Memory B cell (primary cell): ENCODE measurements around the gene RIPK3.
"Not testable (repeated sequence)": the region's sequence is repeated elsewhere in the genome, so short reads cannot be mapped to it uniquely, and the experiment has no call there.

Experiments
- ATAC-seq: fragments of 150-1000 bp; cut with Tn5 transposase; 2 replicates; pipeline ENCODE4 v1.10.0; 2021; ENCODE audit warnings: low read depth, mild to moderate bottlenecking, moderate library complexity
- DNase-seq, 2 donors: peaks; one replicate each; pipeline ENCODE4 v3.0.0; 2022; ENCODE audit warnings: low spot score in 2 of 2
- H3K27ac Mint-ChIP-seq: one replicate; pipeline ENCODE4 v1.8.0; 2022; ENCODE audit warnings: mild to moderate bottlenecking, moderate library complexity, mixed read lengths
- H3K27me3 Mint-ChIP-seq: one replicate; pipeline ENCODE4 v1.8.0; 2022; ENCODE audit warnings: mixed read lengths
- H3K36me3 Mint-ChIP-seq: one replicate; pipeline ENCODE4 v1.8.0; 2022; ENCODE audit warnings: mild to moderate bottlenecking, mixed read lengths
- H3K4me1 Mint-ChIP-seq: one replicate; pipeline ENCODE4 v1.8.0; 2022; ENCODE audit warnings: mixed read lengths
- H3K4me3 Mint-ChIP-seq: one replicate; pipeline ENCODE4 v1.8.0; 2022; ENCODE audit warnings: mild to moderate bottlenecking, moderate library complexity, mixed read lengths
- H3K9me3 Mint-ChIP-seq: one replicate; pipeline ENCODE4 v1.8.0; 2022; ENCODE audit warnings: mixed read lengths

RIPK3 gene

DNA sequence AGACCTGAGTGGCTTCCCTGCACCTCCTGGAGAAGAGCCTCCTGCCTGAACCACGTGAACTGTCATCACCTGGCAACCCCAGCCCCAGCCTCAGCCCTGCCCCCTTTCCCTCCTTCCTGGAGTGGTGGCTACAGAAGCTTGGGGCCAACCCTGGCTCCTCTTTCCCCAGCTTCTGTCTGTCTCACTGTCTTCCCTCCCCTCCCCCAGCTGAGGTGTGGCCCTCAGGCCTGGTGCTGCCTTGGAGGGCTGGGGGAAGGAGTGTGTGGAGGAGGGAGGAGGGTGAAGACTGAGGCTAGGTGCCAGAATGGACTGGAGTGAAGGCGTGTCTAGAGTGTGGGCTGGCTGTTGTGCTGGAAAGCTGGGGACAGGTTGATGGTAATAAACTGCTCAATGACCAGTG lies 37.9 kb upstream of the RIPK3 start:
- ATAC-seq = no peak
- Mint-ChIP-seq H3K36me3 (no peaks in the 10 kb centered on the region), H3K4me1 (no peaks in the 10 kb centered on the region), H3K27me3 (peaks cover 3% of the 10 kb centered on the region), H3K9me3 (no peaks in the 10 kb centered on the region), H3K27ac (no peak overlapping the region), H3K4me3 (no peak overlapping the region)
- no peak for DNase-seq

DNA sequence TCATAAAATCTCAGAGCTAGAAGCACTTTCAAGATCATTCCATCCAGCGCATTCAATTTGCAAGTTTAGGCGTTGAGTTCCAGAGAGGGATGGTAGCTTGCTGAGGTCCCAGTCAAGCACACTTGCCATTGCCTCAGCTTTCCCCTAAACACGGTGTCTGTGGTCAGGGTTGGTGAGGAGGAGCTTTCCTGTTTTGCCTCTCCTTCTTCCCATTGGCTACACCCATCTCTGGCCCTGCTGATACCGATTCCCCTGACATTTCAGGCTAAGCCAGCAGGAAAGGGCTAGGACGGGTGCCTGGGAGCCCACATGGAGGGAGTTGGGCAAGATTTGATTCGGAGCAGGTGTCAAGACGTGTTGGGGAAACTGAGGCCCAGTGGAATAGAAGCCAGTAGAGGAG lies 37.3 kb upstream of the RIPK3 start:
- Mint-ChIP-seq H3K9me3 (no peaks in the 10 kb centered on the region), H3K4me1 (no peaks in the 10 kb centered on the region), H3K27me3 (peaks cover 3% of the 10 kb centered on the region), H3K27ac (no peak overlapping the region), H3K4me3 (no peak overlapping the region), H3K36me3 (no peaks in the 10 kb centered on the region)
- DNase-seq (no peak), ATAC-seq (no peak)

DNA sequence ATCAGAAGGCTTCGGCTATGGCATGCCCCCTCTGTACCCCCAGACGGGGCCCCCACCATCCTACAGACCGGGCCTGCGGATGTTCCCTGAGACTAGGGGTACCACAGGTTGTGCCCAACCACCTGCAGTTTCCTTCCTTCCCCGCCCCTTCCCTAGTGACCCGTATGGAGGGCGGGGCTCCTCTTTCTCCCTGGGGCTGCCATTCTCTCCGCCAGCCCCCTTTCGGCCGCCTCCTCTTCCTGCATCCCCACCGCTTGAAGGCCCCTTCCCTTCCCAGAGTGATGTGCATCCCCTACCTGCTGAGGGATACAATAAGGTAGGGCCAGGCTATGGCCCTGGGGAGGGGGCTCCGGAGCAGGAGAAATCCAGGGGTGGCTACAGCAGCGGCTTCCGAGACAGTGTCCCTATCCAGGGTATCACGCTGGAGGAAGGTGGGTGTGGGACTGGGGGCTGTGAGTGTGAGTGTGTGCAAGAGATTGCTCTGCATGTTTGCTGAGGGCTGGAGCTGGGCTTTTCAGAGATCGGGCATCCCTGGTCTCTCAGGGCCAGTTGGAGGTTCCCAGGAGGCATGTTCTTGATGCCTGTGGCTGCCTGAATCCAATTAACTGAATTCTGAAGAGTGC lies 36.8 kb upstream of the RIPK3 start:
- Mint-ChIP-seq H3K4me1 (no peaks in the 10 kb centered on the region), H3K27me3 (peaks cover 3% of the 10 kb centered on the region), H3K4me3 (no peak overlapping the region), H3K9me3 (no peaks in the 10 kb centered on the region), H3K27ac (no peak overlapping the region), H3K36me3 (no peaks in the 10 kb centered on the region)
- DNase-seq = no peak
- ATAC-seq = no peak

DNA sequence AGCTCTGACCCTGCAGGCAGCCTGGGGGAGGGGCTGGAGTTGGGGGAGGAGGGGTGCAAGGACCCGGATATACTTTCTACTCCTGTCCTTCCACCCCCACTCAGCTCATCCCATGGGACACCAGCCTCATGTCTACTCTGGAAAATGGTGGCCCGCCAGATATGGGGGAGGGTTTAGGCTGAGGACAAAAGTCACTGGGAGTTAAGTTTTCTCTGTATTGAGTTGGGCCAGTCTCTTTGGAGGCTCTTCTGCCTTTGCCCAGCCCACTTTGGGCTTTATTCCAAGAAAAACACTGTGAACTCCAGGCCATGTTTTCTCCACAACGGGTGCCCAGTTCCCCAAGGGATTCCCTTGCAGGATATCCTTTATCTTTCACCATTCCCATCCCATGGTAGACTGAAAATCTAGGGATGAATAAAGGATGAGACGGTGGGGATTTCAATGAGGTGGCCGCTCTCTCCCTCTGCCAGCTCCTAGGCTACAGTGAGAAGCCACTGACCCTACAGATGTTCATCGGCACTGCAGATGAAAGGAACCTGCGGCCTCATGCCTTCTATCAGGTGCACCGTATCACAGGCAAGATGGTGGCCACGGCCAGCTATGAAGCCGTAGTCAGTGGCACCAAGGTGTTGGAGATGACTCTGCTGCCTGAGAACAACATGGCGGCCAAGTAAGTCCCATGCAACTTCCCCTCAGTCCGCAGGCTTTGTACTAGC lies 33.1 kb upstream of the RIPK3 start:
- DNase-seq = no peak
- no peaks in the 10 kb centered on the region for H3K36me3 Mint-ChIP-seq
- no peak overlapping the region for H3K4me3 Mint-ChIP-seq
- ATAC-seq = no peak
- H3K4me1 Mint-ChIP-seq = peaks cover 9% of the 10 kb centered on the region
- peaks cover 7% of the 10 kb centered on the region for H3K27me3 Mint-ChIP-seq
- H3K9me3 Mint-ChIP-seq = no peaks in the 10 kb centered on the region
- H3K27ac Mint-ChIP-seq = no peak overlapping the region

DNA sequence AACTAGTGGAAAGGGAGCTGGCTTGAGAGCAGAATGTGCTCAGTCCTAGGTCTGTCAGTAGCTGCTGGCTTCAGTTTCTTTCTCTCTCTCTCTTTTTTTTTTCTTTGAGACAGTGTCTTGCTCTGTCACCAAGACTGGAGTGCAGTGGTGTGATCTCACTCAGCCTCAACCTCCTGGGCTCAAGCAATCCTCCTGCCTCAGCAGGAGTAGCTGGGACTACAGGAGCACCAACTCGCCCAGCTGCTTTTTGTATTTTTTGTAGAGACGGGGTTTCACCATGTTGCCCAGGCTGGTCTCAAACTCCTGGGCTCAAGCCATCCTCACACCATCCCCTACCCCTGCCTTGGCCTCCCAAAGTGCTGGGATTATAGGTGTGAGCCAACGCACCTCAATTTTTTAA lies 31.8 kb upstream of the RIPK3 start:
- not testable (repeated sequence) for H3K9me3 Mint-ChIP-seq, H3K36me3 Mint-ChIP-seq, DNase-seq, ATAC-seq, H3K4me3 Mint-ChIP-seq, H3K27me3 Mint-ChIP-seq
- Mint-ChIP-seq H3K4me1 (peaks cover 21% of the 10 kb centered on the region), H3K27ac (peak overlapping the region; percentile 25)

DNA sequence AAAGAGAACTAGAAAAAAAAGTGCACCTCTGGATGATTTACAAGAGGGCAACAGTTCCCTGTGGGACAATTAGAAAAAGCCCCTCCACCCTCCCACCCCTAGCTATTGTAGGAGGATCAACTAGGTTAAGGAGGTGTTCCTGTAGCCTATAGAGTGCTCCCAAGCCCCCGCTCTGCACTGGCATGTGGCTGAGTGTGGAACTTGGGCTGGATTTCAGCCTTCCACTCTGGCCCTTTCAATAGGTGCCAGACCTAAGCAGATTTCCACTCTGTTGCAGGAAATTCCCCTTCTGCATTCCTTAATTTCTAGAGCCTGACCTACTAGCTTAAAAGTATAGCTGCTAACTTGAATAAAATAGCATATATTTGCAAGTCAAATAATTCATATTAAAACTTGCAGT lies 31.0 kb upstream of the RIPK3 start:
- no peak overlapping the region for H3K27ac Mint-ChIP-seq
- no peak overlapping the region for H3K4me3 Mint-ChIP-seq
- H3K4me1 Mint-ChIP-seq = peaks cover 24% of the 10 kb centered on the region
- ATAC-seq = no peak
- H3K36me3 Mint-ChIP-seq = no peaks in the 10 kb centered on the region
- peaks cover 9% of the 10 kb centered on the region for H3K27me3 Mint-ChIP-seq
- no peak for DNase-seq
- no peaks in the 10 kb centered on the region for H3K9me3 Mint-ChIP-seq

DNA sequence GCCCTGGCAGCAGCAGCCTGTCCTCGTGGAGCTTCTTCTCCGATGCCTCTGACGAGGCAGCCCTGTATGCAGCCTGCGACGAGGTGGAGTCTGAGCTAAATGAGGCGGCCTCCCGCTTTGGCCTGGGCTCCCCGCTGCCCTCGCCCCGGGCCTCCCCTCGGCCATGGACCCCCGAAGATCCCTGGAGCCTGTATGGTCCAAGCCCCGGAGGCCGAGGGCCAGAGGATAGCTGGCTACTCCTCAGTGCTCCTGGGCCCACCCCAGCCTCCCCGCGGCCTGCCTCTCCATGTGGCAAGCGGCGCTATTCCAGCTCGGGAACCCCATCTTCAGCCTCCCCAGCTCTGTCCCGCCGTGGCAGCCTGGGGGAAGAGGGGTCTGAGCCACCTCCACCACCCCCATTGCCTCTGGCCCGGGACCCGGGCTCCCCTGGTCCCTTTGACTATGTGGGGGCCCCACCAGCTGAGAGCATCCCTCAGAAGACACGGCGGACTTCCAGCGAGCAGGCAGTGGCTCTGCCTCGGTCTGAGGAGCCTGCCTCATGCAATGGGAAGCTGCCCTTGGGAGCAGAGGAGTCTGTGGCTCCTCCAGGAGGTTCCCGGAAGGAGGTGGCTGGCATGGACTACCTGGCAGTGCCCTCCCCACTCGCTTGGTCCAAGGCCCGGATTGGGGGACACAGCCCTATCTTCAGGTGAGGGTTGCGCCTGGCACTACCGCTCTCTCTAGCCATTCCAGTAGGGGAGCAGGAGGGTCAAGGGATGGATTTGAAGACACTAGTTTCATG lies 30.3 kb upstream of the RIPK3 start:
- no peaks in the 10 kb centered on the region for H3K36me3 Mint-ChIP-seq
- no peak for DNase-seq
- ATAC-seq = no peak
- H3K4me3 Mint-ChIP-seq = no peak overlapping the region
- no peaks in the 10 kb centered on the region for H3K9me3 Mint-ChIP-seq
- H3K27me3 Mint-ChIP-seq = peaks cover 6% of the 10 kb centered on the region
- no peak overlapping the region for H3K27ac Mint-ChIP-seq
- peaks cover 27% of the 10 kb centered on the region for H3K4me1 Mint-ChIP-seq

DNA sequence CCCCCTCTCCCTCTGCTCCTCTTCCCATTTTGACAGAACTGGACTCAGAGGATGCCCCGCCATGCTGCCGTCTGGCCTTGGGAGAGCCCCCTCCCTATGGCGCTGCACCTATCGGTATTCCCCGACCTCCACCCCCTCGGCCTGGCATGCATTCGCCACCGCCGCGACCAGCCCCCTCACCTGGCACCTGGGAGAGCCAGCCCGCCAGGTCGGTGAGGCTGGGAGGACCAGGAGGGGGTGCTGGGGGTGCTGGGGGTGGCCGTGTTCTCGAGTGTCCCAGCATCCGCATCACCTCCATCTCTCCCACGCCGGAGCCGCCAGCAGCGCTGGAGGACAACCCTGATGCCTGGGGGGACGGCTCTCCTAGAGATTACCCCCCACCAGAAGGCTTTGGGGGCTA lies 29.7 kb upstream of the RIPK3 start:
- peaks cover 8% of the 10 kb centered on the region for H3K27me3 Mint-ChIP-seq
- H3K27ac Mint-ChIP-seq = peak overlapping the region; percentile 73
- H3K36me3 Mint-ChIP-seq = no peaks in the 10 kb centered on the region
- peaks cover 29% of the 10 kb centered on the region for H3K4me1 Mint-ChIP-seq
- H3K9me3 Mint-ChIP-seq = no peaks in the 10 kb centered on the region
- no peak for ATAC-seq
- no peak for DNase-seq
- H3K4me3 Mint-ChIP-seq = peak overlapping the region; percentile 73

DNA sequence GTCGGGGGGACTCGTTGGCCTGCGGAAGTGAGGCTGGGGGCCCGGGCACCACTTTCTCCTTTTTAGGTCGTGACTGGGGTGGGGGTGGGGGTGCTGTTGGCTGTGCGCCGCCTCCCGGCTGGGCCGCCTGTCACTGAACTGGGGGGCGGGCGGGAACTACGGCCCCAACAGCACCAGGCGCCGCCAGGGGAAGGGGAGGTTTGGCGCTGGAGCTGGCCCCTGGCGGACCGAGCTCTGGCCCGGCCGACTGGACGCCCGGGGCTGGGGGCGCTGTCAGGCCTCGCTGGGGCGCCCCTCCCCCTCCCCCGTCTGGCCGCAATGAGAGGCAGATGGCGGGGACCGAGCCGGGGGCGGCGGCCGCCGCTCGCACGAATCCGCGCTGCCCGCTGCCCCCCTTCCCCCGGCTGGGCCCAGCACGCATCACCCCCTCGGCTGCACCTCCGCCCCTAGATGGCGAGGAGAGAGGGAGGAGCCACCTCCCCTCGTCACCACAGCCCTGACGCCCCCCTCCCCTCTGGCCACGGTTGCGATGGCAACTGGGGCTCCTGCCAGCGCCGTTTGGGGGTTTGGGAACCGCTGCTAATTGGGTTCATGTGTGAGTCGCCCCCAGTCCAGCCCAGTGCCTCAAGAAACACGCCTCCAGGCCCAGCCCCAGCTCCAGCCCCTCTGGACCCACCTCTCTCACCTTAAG lies 28.9 kb upstream of the RIPK3 start:
- peaks cover 8% of the 10 kb centered on the region for H3K27me3 Mint-ChIP-seq
- H3K4me3 Mint-ChIP-seq = peak overlapping the region; percentile 92
- DNase-seq = peak; percentile 21 to 45
- H3K4me1 Mint-ChIP-seq = peaks cover 29% of the 10 kb centered on the region
- no peaks in the 10 kb centered on the region for H3K9me3 Mint-ChIP-seq
- ATAC-seq = peak; percentile 6
- peak overlapping the region; percentile 84 for H3K27ac Mint-ChIP-seq
- no peaks in the 10 kb centered on the region for H3K36me3 Mint-ChIP-seq

DNA sequence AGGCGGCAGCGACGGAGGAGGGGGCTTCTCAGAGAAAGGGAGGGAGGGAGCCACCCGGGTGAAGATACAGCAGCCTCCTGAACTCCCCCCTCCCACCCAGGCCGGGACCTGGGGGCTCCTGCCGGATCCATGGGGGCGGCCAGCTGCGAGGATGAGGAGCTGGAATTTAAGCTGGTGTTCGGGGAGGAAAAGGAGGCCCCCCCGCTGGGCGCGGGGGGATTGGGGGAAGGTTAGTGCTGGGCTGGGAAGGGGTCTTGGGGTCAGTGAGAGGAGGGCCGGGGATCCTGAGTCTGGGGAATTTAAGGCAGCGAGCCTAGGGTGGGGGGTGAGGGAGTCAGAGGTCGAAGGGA lies 28.4 kb upstream of the RIPK3 start:
- Mint-ChIP-seq H3K27ac (peak overlapping the region; percentile 84), H3K4me1 (peaks cover 29% of the 10 kb centered on the region), H3K27me3 (peaks cover 8% of the 10 kb centered on the region), H3K36me3 (no peaks in the 10 kb centered on the region), H3K9me3 (no peaks in the 10 kb centered on the region), H3K4me3 (peak overlapping the region; percentile 92)
- DNase-seq = no peak
- ATAC-seq = no peak

DNA sequence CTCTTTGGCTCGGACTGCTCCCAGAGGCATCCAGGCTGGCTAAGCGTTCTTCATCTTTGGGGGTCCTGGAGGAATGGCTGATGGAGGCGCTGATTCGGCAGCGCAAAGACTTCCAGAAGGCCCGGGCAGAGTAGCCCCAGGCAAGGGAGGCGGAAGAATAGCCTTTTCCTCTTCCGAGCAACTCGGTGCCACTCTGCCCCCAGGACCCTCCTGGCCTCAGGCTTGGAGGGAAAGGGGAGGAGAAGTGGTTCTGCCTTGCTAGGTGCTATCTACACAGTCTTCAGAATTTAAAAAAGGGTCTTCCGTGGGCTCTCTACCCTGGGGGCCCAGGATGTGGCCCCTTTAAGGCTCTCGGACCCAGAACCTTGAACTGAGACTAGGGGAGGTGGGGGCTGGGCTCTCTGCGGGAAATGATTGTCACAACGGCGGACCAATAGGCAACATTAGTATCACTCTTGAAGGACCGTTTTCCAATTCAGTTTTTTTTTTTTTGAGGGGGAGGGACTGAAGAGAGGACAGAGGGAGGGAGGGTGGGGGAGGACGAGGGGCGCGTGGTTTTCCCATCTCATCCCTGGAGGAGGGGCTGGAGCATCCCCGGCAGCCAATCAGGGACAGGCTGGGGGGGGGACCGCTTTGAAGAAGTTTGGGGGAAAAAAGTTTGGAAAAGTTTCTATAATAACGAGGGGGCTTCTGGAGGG lies 27.9 kb upstream of the RIPK3 start, which contains the start of gene NFATC4:
Gene NFATC4 (plus strand): TSS at position 671 of the 698 bp plus-strand sequence. CDS start 157 bp downstream, outside the sequence.
- Mint-ChIP-seq H3K9me3 (no peaks in the 10 kb centered on the region), H3K27ac (peak within 1 kb of the TSS; percentile 84), H3K36me3 (no peaks in the 10 kb centered on the region), H3K4me3 (peak within 1 kb of the TSS; percentile 92), H3K4me1 (peaks cover 29% of the 10 kb centered on the region), H3K27me3 (peaks cover 8% of the 10 kb centered on the region)
- ATAC-seq (no peak), DNase-seq (peak; percentile 13 to 29)

DNA sequence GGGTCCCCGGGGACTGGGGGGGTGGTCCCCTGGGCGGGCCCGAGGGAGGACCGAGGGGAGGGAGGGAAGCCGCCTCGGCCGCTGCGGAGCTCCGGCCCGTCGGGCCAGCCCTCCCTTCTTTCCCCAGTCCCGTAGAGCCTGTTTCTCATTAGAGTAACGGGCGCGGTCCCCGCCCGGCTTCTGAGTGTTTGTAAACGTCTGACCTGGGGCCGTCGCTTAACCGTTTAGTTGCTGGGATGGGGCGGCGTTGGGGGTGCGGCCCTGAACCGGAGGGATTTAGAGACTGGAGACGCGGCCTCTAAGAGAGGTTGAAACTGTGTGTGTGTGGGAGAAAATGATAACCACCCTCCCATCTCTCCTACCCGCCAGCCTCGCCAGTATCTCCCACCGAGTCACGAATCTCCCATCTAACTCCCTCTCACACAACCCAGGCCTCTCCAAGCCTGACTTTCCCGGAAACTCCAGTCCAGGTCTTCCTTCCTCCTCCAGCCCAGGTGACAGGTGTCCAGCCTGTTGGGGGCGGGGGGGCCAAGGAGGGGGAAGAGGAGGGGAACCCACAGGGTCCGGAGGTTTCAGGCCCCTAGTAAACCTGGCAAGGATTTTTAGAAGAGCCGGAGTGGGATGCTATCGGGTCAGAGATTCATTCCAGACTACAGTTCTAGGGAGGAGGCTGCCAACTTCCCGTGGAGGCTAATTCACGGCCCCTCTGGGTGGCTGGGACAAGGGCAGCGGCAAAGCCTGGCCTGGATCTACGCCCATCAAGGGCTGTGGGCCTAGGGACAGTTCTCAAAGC lies 27.1 kb upstream of the RIPK3 start:
- DNase-seq (peak; percentile 89 to 96), ATAC-seq (peak; percentile 79)
- peak overlapping the region; percentile 92 for H3K4me3 Mint-ChIP-seq
- no peaks in the 10 kb centered on the region for H3K9me3 Mint-ChIP-seq
- H3K36me3 Mint-ChIP-seq = no peaks in the 10 kb centered on the region
- peaks cover 11% of the 10 kb centered on the region for H3K27me3 Mint-ChIP-seq
- peak overlapping the region; percentile 84 for H3K27ac Mint-ChIP-seq
- H3K4me1 Mint-ChIP-seq = peaks cover 29% of the 10 kb centered on the region

DNA sequence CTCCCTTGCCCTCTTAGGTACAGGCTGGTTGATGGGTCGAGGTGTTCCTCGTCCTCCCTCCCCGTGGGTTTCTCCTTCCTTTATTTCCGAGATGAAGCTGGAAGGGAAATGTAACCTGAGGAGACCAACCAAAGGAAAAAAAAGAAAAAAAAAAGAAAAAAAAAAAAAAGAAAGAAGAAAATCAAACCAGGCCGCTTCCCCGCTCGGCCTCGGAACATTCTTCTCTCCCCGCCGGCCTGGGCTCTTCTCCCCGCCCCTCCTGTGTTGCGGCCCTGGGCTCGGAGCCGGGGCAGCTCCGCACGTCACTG lies 26.6 kb upstream of the RIPK3 start:
- no peaks in the 10 kb centered on the region for H3K36me3 Mint-ChIP-seq
- no peaks in the 10 kb centered on the region for H3K9me3 Mint-ChIP-seq
- H3K27me3 Mint-ChIP-seq = peaks cover 15% of the 10 kb centered on the region
- H3K27ac Mint-ChIP-seq = peak overlapping the region; percentile 84
- peaks cover 29% of the 10 kb centered on the region for H3K4me1 Mint-ChIP-seq
- peak overlapping the region; percentile 92 for H3K4me3 Mint-ChIP-seq
- ATAC-seq (no peak), DNase-seq (no peak)
